GM19239 (cell line): ENCODE measurements around the gene CENPW.
A peak's percentile ranks its signal among the peaks of the same experiment; 100 is the strongest.

Experiments used
- DNase-seq: peaks from one replicate; pipeline ENCODE4 v3.0.0; 2011; ENCODE audit warnings: low spot score; ENCODE audit not compliant: insufficient read length
- FAIRE-seq: peaks from 2 replicates; lab custom pipeline; 2011; peaks lifted over from hg19 to GRCh38; lab: Jason Lieb, UNC

CENPW gene

GRCh38 chr6:126339796-126340609 lies at the start of gene CENPW:
Gene CENPW (plus strand): TSS chr6:126340115. CDS start chr6:126340274, 159 bp downstream.
- DNase-seq (peak; percentile 67), FAIRE-seq (peak; percentile 99)

- DNase-seq (no peak), FAIRE-seq (no peak)
Observed at GRCh38 chr6:126293891-126294524, 45.9 kb upstream of the CENPW start.

- FAIRE-seq (no peak), DNase-seq (no peak)
Observed at GRCh38 chr6:126300126-126300525, 39.8 kb upstream of the CENPW start.

- DNase-seq: no peak
Observed at GRCh38 chr6:126300735-126301134, 39.2 kb upstream of the CENPW start.

GRCh38 chr6:126302191-126302590 lies 37.7 kb upstream of the CENPW start:
- no peak for DNase-seq
- no peak for FAIRE-seq

More at GRCh38 chr6:126300735-126301134, 39.2 kb upstream of the CENPW start:
- peak; percentile 78 for FAIRE-seq

GRCh38 chr6:126307849-126308248 lies 32.1 kb upstream of the CENPW start:
- no peak for FAIRE-seq
- DNase-seq: no peak

- FAIRE-seq: no peak
- DNase-seq: no peak
Observed at GRCh38 chr6:126308362-126308761, 31.6 kb upstream of the CENPW start.

GRCh38 chr6:126312013-126312665 lies 27.8 kb upstream of the CENPW start:
- no peak for FAIRE-seq
- no peak for DNase-seq

GRCh38 chr6:126313941-126314340 lies 26.0 kb upstream of the CENPW start:
- no peak for FAIRE-seq
- no peak for DNase-seq

GRCh38 chr6:126318797-126319196 lies 21.1 kb upstream of the CENPW start:
- DNase-seq: no peak
- no peak for FAIRE-seq

- FAIRE-seq (no peak), DNase-seq (no peak)
Observed at GRCh38 chr6:126333729-126334128, 6.2 kb upstream of the CENPW start.

- FAIRE-seq (no peak), DNase-seq (no peak)
Observed at GRCh38 chr6:126335210-126335609, 4.7 kb upstream of the CENPW start.

GRCh38 chr6:126337323-126337722 lies 2.6 kb upstream of the CENPW start:
- FAIRE-seq (no peak), DNase-seq (no peak)

GRCh38 chr6:126341126-126341525 lies 1.2 kb downstream of the CENPW start:
- no peak for DNase-seq
- FAIRE-seq: no peak

GRCh38 chr6:126344181-126344580 lies 4.3 kb downstream of the CENPW start:
- no peak for DNase-seq
- no peak for FAIRE-seq

- FAIRE-seq: peak; percentile 45
Observed at GRCh38 chr6:126351960-126352359, 12.0 kb downstream of the CENPW start.

GRCh38 chr6:126352514-126352913 lies 12.6 kb downstream of the CENPW start:
- DNase-seq (no peak), FAIRE-seq (no peak)

More at GRCh38 chr6:126351960-126352359, 12.0 kb downstream of the CENPW start:
- DNase-seq: no peak

- FAIRE-seq: no peak
- no peak for DNase-seq
Observed at GRCh38 chr6:126356526-126356925, 16.6 kb downstream of the CENPW start.

- no peak for DNase-seq
- FAIRE-seq: no peak
Observed at GRCh38 chr6:126359936-126360537, 20.1 kb downstream of the CENPW start.

GRCh38 chr6:126361832-126362440 lies 22.0 kb downstream of the CENPW start:
- DNase-seq (no peak), FAIRE-seq (no peak)
